Panc1 (cell line): ENCODE results near the gene PARVB. TPM values are rescaled to one million over a fixed set of nuclear protein-coding genes. Genes with fewer than 3 reads are reported as not detected.

Experiments
- ATAC-seq: fragments of 200-7000 bp; cut with Tn5 transposase; 2 replicates; pipeline ENCODE4 v1.9.1; 2020; ENCODE audit warnings: mild to moderate bottlenecking, moderate library complexity
- BruUV-seq: library from RNA; stranded (reverse); fragments of 400-500 nt; replicated peaks from 2 replicates; lab custom pipeline; 2021; lab: Mats Ljungman, UMichigan
- CTCF ChIA-PET: fragments of 300-600 bp; sonication (Branson Sonifier 250); formaldehyde crosslinking; loops from one replicate; lab custom pipeline; 2022; ENCODE audit warnings: antibody characterized with exemption; lab: Charles Lee
- POLR2A ChIA-PET: fragments of 300-600 bp; sonication (Branson Sonifier 250); formaldehyde crosslinking; loops from one replicate; lab custom pipeline; 2022; ENCODE audit warnings: antibody characterized with exemption; lab: Charles Lee
- DNase-seq: peaks from one replicate; pipeline ENCODE4 v3.0.0-alpha.2; 2010; ENCODE audit warnings: low read depth, low spot score
- H3K27ac ChIP-seq: 2 replicates; pipeline ENCODE4 v1.5.1; 2011; ENCODE audit warnings: mild to moderate bottlenecking, low read length, inconsistent platforms
- H3K27me3 ChIP-seq: fragments of 200-500 bp; sonication (Bioruptor generic); 2 replicates; pipeline ENCODE4 v1.6.0; 2014; ENCODE audit warnings: low read length, inconsistent platforms; ENCODE audit not compliant: control insufficient read depth, insufficient read depth
- H3K36me3 ChIP-seq: fragments of 200-500 bp; sonication (Bioruptor generic); 2 replicates; pipeline ENCODE4 v1.5.1; 2014; ENCODE audit warnings: inconsistent platforms, mild to moderate bottlenecking, low read length, moderate library complexity; ENCODE audit not compliant: control insufficient read depth, insufficient read depth
- H3K4me1 ChIP-seq: 2 replicates; pipeline ENCODE4 v1.5.1; 2011; ENCODE audit warnings: inconsistent platforms, mild to moderate bottlenecking, low read length, moderate library complexity; ENCODE audit not compliant: control insufficient read depth, insufficient read depth
- H3K4me3 ChIP-seq, 2 experiments: 2 replicates each; pipeline ENCODE4 v1.5.1; 2011 to 2012; ENCODE audit warnings: low read depth in 2 of 2, low read length in 2 of 2, mild to moderate bottlenecking in 2 of 2, inconsistent platforms in 1 of 2, moderate library complexity in 1 of 2
- H3K9me3 ChIP-seq: fragments of 200-500 bp; sonication (Bioruptor generic); 2 replicates; pipeline ENCODE4 v1.5.1; 2014; ENCODE audit warnings: low read depth, mild to moderate bottlenecking, inconsistent platforms, low read length, moderate library complexity; ENCODE audit not compliant: control insufficient read depth, insufficient read depth
- CTCF ChIP-seq: fragments of 450-650 bp; IDR thresholded peaks from 2 replicates; pipeline ENCODE4 v1.5.1; 2017; ENCODE audit warnings: mild to moderate bottlenecking
- POLR2AphosphoS5 ChIP-seq: IDR thresholded peaks from 2 replicates; pipeline ENCODE4 v1.6.1; 2012; ENCODE audit warnings: mild to moderate bottlenecking, low read depth, low read length, moderate library complexity
- REST ChIP-seq, 2 experiments: IDR thresholded peaks; 2 replicates each; pipeline ENCODE4 v1.6.1; 2011 to 2012; ENCODE audit warnings: low read depth in 2 of 2, control low read depth in 1 of 2, low read length in 1 of 2, mild to moderate bottlenecking in 1 of 2, moderate library complexity in 1 of 2; ENCODE audit not compliant: insufficient read depth in 1 of 2
- SIN3A ChIP-seq: IDR thresholded peaks from 2 replicates; pipeline ENCODE4 v1.6.1; 2012; ENCODE audit warnings: low read depth, mild to moderate bottlenecking, low read length, moderate library complexity, borderline replicate concordance; ENCODE audit not compliant: insufficient read depth
- TCF7L2 ChIP-seq: IDR thresholded peaks from 2 replicates; pipeline ENCODE4 v1.6.1; 2011; ENCODE audit warnings: mild to moderate bottlenecking, low read depth, low read length, inconsistent platforms
- in situ Hi-C: cut with HindIII; loops from 2 replicates; pipeline ENCODE4 v1.10.0; 2016; ENCODE audit warnings: low sequenced_read_pairs, low pct_unique_long_range_greater_than_20kb
- intact Hi-C: fragments of 100-400 bp; cut with micrococcal nuclease; formaldehyde crosslinking; loops from one replicate; pipeline ENCODE4 v1.10.0; 2022; ENCODE audit not compliant: unreplicated experiment
- total RNA-seq: library from RNA; stranded (reverse); gene quantifications from one replicate; pipeline ENCODE4 v1.2.1, GENCODE V29; 2021; ENCODE audit not compliant: unreplicated experiment

PARVB gene
- total RNA-seq, 1 experiment from 2014 or later, result 28.1 TPM

GRCh38 chr22:44130076-44130711 is 106.1 kb downstream of the PARVB start:
- ChIA-PET POLR2A (no interaction called here), CTCF (no interaction called here)
- Histone ChIP-seq H3K9me3 (no peaks in the 10 kb centered on the region), H3K27me3 (no peaks in the 10 kb centered on the region), H3K4me1 (no peaks in the 10 kb centered on the region), H3K27ac (no peak overlapping the region), H3K4me3 (no peak overlapping the region), H3K36me3 (no peaks in the 10 kb centered on the region)
- no TSS peak for BruUV-seq
- intact Hi-C loops, result no loop called here
- TF ChIP-seq POLR2AphosphoS5, result no peak
- no peak for TF ChIP-seq SIN3A
- no peak for TF ChIP-seq CTCF
- TF ChIP-seq REST (IDR thresholded peaks at IDR 0.05; ENCODE audit: insufficient read depth in 1 of 2, low read depth in 2 of 2, low read length in 1 of 2), result no peak
- no peak for TF ChIP-seq TCF7L2
- ATAC-seq (no peak), DNase-seq (no peak)
- in situ Hi-C loops, result no loop called here

GRCh38 chr22:44131412-44131811 is 107.3 kb downstream of the PARVB start:
- no TSS peak for BruUV-seq
- CTCF ChIA-PET, result no interaction called here
- ATAC-seq (no peak), DNase-seq (no peak)
- H3K27me3 ChIP-seq, result no peaks in the 10 kb centered on the region
- H3K4me3 ChIP-seq, result no peak overlapping the region
- H3K9me3 ChIP-seq, result no peaks in the 10 kb centered on the region
- TF ChIP-seq TCF7L2, result no peak
- no peak for TF ChIP-seq POLR2AphosphoS5
- no peak for TF ChIP-seq REST (IDR thresholded peaks at IDR 0.05; ENCODE audit: insufficient read depth in 1 of 2, low read depth in 2 of 2, low read length in 1 of 2)
- no peak for TF ChIP-seq CTCF
- no peak for TF ChIP-seq SIN3A
- in situ Hi-C loops (no loop called here), intact Hi-C loops (no loop called here)
- POLR2A ChIA-PET, result no interaction called here
- H3K36me3 ChIP-seq, result no peaks in the 10 kb centered on the region
- H3K4me1 ChIP-seq, result no peaks in the 10 kb centered on the region
- H3K27ac ChIP-seq, result no peak overlapping the region
